OCI-LY1 (cell line): ENCODE measurements around the gene C20orf173.

Experiments used
- EZH2 ChIP-seq: fragments of 200-600 bp; sonication (generic), shearing (Covaris generic); IDR thresholded peaks from 2 replicates; pipeline ENCODE4 v1.8.0; 2017; ENCODE audit warnings: borderline replicate concordance, mixed run types, mild to moderate bottlenecking, antibody characterized with exemption, low read length, moderate library complexity, mixed read lengths
- TF ChIP-seq, protein P1 (sequence below): fragments of 200-600 bp; sonication (generic), shearing (Covaris generic); IDR thresholded peaks from 2 replicates; pipeline ENCODE4 v1.5.1; 2017; ENCODE audit warnings: mild to moderate bottlenecking, antibody characterized with exemption, low read length, moderate library complexity, mixed read lengths

DNA sequence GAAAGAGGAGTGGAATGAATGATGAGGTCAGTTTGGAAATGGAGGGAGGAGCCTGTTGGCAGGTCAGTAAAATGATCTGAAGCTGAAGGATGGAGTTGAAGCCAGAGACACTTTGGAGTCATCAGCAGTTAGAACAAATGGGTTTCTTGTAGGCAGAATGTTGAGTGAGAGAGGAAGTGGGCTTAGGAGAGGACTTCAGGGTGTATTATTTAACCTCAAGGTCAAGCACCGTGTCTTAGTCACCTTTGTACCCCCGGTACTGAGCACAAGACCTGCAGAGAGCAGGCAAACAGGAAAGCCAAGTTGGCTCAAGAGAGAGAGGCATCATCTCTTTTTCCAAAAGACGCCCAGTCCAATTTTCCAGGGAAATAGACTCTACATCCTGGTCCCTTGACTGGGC lies 23.3 kb downstream of the C20orf173 start:
- TF ChIP-seq, protein P1, sequence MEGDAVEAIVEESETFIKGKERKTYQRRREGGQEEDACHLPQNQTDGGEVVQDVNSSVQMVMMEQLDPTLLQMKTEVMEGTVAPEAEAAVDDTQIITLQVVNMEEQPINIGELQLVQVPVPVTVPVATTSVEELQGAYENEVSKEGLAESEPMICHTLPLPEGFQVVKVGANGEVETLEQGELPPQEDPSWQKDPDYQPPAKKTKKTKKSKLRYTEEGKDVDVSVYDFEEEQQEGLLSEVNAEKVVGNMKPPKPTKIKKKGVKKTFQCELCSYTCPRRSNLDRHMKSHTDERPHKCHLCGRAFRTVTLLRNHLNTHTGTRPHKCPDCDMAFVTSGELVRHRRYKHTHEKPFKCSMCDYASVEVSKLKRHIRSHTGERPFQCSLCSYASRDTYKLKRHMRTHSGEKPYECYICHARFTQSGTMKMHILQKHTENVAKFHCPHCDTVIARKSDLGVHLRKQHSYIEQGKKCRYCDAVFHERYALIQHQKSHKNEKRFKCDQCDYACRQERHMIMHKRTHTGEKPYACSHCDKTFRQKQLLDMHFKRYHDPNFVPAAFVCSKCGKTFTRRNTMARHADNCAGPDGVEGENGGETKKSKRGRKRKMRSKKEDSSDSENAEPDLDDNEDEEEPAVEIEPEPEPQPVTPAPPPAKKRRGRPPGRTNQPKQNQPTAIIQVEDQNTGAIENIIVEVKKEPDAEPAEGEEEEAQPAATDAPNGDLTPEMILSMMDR = no peak
- no peak for TF ChIP-seq EZH2
